HCT116 (cell line): ENCODE results near the gene FTCD.
"Not testable (repeated sequence)": the region's sequence is repeated elsewhere in the genome, so short reads cannot be mapped to it uniquely, and the experiment has no call there.

Experiments
- FOSL1 ChIP-seq: IDR thresholded peaks from 2 replicates; pipeline ENCODE4 v1.6.1; 2012; ENCODE audit warnings: low read depth
- JUND ChIP-seq: IDR thresholded peaks from 2 replicates; pipeline ENCODE4 v1.6.1; 2012
- POLR2A ChIP-seq: IDR thresholded peaks from 2 replicates; pipeline ENCODE4 v1.7.0; 2011; ENCODE audit warnings: borderline replicate concordance; ENCODE audit not compliant: insufficient read depth, insufficient read length; ENCODE audit errors: extremely low read depth
- POLR2AphosphoS5 ChIP-seq: IDR thresholded peaks from 2 replicates; pipeline ENCODE4 v1.6.1; 2011; ENCODE audit warnings: mild to moderate bottlenecking, low read depth, low read length, moderate library complexity
- SIN3A ChIP-seq: IDR thresholded peaks from 2 replicates; pipeline ENCODE4 v1.6.1; 2012; ENCODE audit warnings: low read depth
- YY1 ChIP-seq: IDR thresholded peaks from 2 replicates; pipeline ENCODE4 v1.6.1; 2011; ENCODE audit warnings: low read length, low read depth, moderate library complexity, mild to moderate bottlenecking; ENCODE audit not compliant: insufficient replicate concordance; ENCODE audit errors: extremely low read depth
- ZNF274 ChIP-seq: fragments of 200-500 bp; sonication (Bioruptor generic); IDR thresholded peaks from 2 replicates; pipeline ENCODE4 v1.6.1; 2014; ENCODE audit warnings: mild to moderate bottlenecking, low read depth, low read length, inconsistent platforms
- TF ChIP-seq, protein P1 (sequence below), 3 experiments: fragments of 200-600 bp in 1 of 3; sonication (generic) in 1 of 3; IDR thresholded peaks in 2 of 3; conservative IDR thresholded peaks in 1 of 3; 2 replicates each; pipeline ENCODE4 v1.5.1; 2012 to 2017; ENCODE audit warnings: low read depth in 2 of 3, low read length in 2 of 3, antibody characterized with exemption in 1 of 3, borderline replicate concordance in 1 of 3, control low read depth in 1 of 3, mild to moderate bottlenecking in 1 of 3, mixed read lengths in 1 of 3, mixed run types in 1 of 3, moderate library complexity in 1 of 3; ENCODE audit not compliant: insufficient read depth in 1 of 3
- TF ChIP-seq, protein P2 (sequence below): IDR thresholded peaks from 2 replicates; pipeline ENCODE4 v1.6.1; 2012
- TF ChIP-seq, protein P3 (sequence below): IDR thresholded peaks from 2 replicates; pipeline ENCODE4 v1.6.1; 2012; ENCODE audit warnings: low read depth

DNA sequence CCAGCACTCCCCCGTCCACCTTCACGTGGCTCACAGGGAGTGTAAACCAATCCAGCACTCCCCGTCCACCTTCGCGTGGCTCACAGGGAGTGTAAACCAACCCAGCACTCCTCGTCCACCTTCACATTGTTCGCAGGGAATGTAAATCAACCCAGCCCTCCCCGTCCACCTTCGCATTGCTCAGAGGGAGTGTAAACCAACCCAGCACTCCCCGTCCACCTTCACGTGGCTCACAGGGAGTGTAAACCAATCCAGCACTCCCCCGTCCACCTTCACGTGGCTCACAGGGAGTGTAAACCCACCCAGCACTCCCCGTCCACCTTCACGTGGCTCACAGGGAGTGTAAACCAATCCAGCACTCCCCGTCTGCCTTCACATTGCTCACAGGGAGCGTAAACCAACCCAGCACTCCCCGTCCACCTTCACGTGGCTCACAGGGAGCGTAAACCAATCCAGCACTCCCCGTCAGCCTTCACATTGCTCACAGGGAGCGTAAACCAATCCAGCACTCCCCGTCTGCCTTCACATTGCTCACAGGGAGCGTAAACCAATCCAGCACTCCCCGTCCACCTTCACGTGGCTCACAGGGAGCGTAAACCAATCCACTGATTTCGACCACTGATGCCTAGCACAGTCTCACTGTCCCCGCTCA lies 14.9 kb downstream of the FTCD start:
- TF ChIP-seq YY1, JUND, POLR2A, SIN3A, ZNF274, POLR2AphosphoS5, FOSL1: not testable (repeated sequence)
- TF ChIP-seq, protein P1, sequence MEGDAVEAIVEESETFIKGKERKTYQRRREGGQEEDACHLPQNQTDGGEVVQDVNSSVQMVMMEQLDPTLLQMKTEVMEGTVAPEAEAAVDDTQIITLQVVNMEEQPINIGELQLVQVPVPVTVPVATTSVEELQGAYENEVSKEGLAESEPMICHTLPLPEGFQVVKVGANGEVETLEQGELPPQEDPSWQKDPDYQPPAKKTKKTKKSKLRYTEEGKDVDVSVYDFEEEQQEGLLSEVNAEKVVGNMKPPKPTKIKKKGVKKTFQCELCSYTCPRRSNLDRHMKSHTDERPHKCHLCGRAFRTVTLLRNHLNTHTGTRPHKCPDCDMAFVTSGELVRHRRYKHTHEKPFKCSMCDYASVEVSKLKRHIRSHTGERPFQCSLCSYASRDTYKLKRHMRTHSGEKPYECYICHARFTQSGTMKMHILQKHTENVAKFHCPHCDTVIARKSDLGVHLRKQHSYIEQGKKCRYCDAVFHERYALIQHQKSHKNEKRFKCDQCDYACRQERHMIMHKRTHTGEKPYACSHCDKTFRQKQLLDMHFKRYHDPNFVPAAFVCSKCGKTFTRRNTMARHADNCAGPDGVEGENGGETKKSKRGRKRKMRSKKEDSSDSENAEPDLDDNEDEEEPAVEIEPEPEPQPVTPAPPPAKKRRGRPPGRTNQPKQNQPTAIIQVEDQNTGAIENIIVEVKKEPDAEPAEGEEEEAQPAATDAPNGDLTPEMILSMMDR (IDR thresholded peaks at IDR 0.05 in 2 of 3, conservative IDR thresholded peaks at IDR 0.05 in 1 of 3; ENCODE audit: borderline replicate concordance in 1 of 3, insufficient read depth in 1 of 3, low read depth in 2 of 3, low read length in 2 of 3): not testable (repeated sequence)
- TF ChIP-seq, protein P2, sequence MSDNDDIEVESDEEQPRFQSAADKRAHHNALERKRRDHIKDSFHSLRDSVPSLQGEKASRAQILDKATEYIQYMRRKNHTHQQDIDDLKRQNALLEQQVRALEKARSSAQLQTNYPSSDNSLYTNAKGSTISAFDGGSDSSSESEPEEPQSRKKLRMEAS: not testable (repeated sequence)
- TF ChIP-seq, protein P3, sequence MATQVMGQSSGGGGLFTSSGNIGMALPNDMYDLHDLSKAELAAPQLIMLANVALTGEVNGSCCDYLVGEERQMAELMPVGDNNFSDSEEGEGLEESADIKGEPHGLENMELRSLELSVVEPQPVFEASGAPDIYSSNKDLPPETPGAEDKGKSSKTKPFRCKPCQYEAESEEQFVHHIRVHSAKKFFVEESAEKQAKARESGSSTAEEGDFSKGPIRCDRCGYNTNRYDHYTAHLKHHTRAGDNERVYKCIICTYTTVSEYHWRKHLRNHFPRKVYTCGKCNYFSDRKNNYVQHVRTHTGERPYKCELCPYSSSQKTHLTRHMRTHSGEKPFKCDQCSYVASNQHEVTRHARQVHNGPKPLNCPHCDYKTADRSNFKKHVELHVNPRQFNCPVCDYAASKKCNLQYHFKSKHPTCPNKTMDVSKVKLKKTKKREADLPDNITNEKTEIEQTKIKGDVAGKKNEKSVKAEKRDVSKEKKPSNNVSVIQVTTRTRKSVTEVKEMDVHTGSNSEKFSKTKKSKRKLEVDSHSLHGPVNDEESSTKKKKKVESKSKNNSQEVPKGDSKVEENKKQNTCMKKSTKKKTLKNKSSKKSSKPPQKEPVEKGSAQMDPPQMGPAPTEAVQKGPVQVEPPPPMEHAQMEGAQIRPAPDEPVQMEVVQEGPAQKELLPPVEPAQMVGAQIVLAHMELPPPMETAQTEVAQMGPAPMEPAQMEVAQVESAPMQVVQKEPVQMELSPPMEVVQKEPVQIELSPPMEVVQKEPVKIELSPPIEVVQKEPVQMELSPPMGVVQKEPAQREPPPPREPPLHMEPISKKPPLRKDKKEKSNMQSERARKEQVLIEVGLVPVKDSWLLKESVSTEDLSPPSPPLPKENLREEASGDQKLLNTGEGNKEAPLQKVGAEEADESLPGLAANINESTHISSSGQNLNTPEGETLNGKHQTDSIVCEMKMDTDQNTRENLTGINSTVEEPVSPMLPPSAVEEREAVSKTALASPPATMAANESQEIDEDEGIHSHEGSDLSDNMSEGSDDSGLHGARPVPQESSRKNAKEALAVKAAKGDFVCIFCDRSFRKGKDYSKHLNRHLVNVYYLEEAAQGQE: not testable (repeated sequence)
